ENCODE data around the gene GNS. TPM values are rescaled to one million over a fixed set of nuclear protein-coding genes. Genes with fewer than 3 reads are reported as not detected.
"Not testable (repeated sequence)": the region's sequence is repeated elsewhere in the genome, so short reads cannot be mapped to it uniquely, and the experiment has no call there.

The GNS gene
- total RNA-seq, 1 donor from 2014 or later: 135 TPM

DNA sequence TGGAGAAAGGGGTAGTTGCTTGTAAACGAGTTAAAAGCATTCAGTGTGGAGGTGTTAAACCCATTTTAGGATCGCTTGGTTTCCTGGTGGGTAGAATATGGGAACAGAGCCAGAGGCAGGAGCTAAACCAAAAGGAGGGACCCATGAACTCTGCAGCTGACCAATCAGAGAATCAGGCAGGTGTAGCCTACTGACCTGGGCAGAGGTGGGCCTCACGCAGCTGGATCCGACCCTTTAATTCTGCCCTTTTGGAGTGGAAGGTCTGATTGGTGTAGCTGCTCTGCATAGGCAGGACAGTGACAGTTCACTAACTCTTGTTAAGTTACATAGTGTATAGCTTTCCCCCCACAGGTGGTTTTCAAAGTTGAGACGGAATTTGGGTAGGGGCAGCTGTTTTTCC, 63.7 kb downstream of the GNS start:
- H3K27me3 Mint-ChIP-seq (ENCODE audit: low read depth): no peaks in the 10 kb centered on the region
- no peak overlapping the region for H3K27ac Mint-ChIP-seq (ENCODE audit: unreplicated experiment)
- peaks cover 33% of the 10 kb centered on the region for H3K4me1 Mint-ChIP-seq (ENCODE audit: low read depth)
- no peaks in the 10 kb centered on the region for H3K9me3 Mint-ChIP-seq (ENCODE audit: low read depth)
- peaks cover 21% of the 10 kb centered on the region for H3K36me3 Mint-ChIP-seq (ENCODE audit: low read depth)
- DNase-seq (ENCODE audit: low spot score): no peak
- no peak for TF ChIP-seq CTCF (IDR thresholded peaks at IDR 0.05)
- no peak overlapping the region for H3K4me3 Mint-ChIP-seq (ENCODE audit: unreplicated experiment)

- H3K4me1 Mint-ChIP-seq (ENCODE audit: low read depth): peaks cover 33% of the 10 kb centered on the region
- no peaks in the 10 kb centered on the region for H3K9me3 Mint-ChIP-seq (ENCODE audit: low read depth)
- no peak overlapping the region for H3K27ac Mint-ChIP-seq (ENCODE audit: unreplicated experiment)
These were observed 64.8 kb downstream of the GNS start for GRCh38 chr12:64694130-64695040.

GRCh38 chr12:64691795-64692583, 67.2 kb downstream of the GNS start:
- H3K9me3 Mint-ChIP-seq (ENCODE audit: low read depth): no peaks in the 10 kb centered on the region
- H3K27me3 Mint-ChIP-seq (ENCODE audit: low read depth): no peaks in the 10 kb centered on the region
- peaks cover 28% of the 10 kb centered on the region for H3K36me3 Mint-ChIP-seq (ENCODE audit: low read depth)
- DNase-seq (ENCODE audit: low spot score): no peak
- H3K4me3 Mint-ChIP-seq (ENCODE audit: unreplicated experiment): no peak overlapping the region
- H3K4me1 Mint-ChIP-seq (ENCODE audit: low read depth): peaks cover 39% of the 10 kb centered on the region
- TF ChIP-seq CTCF (IDR thresholded peaks at IDR 0.05): no peak
- H3K27ac Mint-ChIP-seq (ENCODE audit: unreplicated experiment): peak overlapping the region; percentile 55

More at GRCh38 chr12:64694130-64695040, 64.8 kb downstream of the GNS start:
- peaks cover 18% of the 10 kb centered on the region for H3K36me3 Mint-ChIP-seq (ENCODE audit: low read depth)
- H3K4me3 Mint-ChIP-seq (ENCODE audit: unreplicated experiment): no peak overlapping the region
- no peak for DNase-seq (ENCODE audit: low spot score)
- H3K27me3 Mint-ChIP-seq (ENCODE audit: low read depth): no peaks in the 10 kb centered on the region
- TF ChIP-seq CTCF (IDR thresholded peaks at IDR 0.05): no peak

GRCh38 chr12:64691227-64691794, 67.9 kb downstream of the GNS start:
- H3K4me3 Mint-ChIP-seq (ENCODE audit: unreplicated experiment): no peak overlapping the region
- no peak overlapping the region for H3K27ac Mint-ChIP-seq (ENCODE audit: unreplicated experiment)
- H3K4me1 Mint-ChIP-seq (ENCODE audit: low read depth): peaks cover 35% of the 10 kb centered on the region
- no peaks in the 10 kb centered on the region for H3K9me3 Mint-ChIP-seq (ENCODE audit: low read depth)
- no peak for DNase-seq (ENCODE audit: low spot score)
- no peak for TF ChIP-seq CTCF (IDR thresholded peaks at IDR 0.05)
- H3K36me3 Mint-ChIP-seq (ENCODE audit: low read depth): peaks cover 30% of the 10 kb centered on the region
- H3K27me3 Mint-ChIP-seq (ENCODE audit: low read depth): no peaks in the 10 kb centered on the region

DNA sequence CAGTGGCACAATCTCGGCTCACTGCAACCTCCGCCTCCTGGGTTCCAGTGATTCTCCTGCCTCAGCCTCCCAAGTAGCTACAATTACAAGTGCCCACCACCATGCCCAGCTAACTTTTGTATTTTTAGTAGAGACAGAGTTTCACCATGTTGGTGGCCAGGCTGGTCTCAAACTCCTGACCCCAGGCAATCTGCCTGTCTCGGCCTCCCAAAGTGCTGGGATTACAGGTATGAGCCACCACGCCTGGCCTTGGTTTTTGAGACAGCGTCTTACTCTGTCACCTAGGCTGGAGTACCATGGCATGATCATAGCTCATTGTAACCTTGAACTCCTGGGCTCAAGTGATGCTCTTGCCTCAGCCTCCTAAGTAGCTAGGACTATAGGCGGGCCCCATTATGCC, 69.0 kb downstream of the GNS start:
- DNase-seq (ENCODE audit: low spot score); H3K9me3 Mint-ChIP-seq (ENCODE audit: low read depth); H3K27me3 Mint-ChIP-seq (ENCODE audit: low read depth); H3K27ac Mint-ChIP-seq (ENCODE audit: unreplicated experiment); H3K4me3 Mint-ChIP-seq (ENCODE audit: unreplicated experiment): not testable (repeated sequence)
- Mint-ChIP-seq H3K4me1 (ENCODE audit: low read depth) (peaks cover 24% of the 10 kb centered on the region), H3K36me3 (ENCODE audit: low read depth) (peaks cover 30% of the 10 kb centered on the region)

Data from chondrocyte (in vitro differentiated cells).